D721Med (cell line): Measurements from ENCODE around the gene PTPN11.

ENCODE experiments used
- DNase-seq: peaks from one replicate; pipeline ENCODE4 v3.0.0; 2011; ENCODE audit warnings: low spot score; ENCODE audit not compliant: insufficient read length
- FAIRE-seq: peaks from 2 replicates; lab custom pipeline; 2011; peaks lifted over from hg19 to GRCh38; lab: Jason Lieb, UNC
- TF ChIP-seq, protein P1 (sequence below): IDR thresholded peaks from 2 replicates; pipeline ENCODE4 v1.5.1; 2012; ENCODE audit warnings: mild to moderate bottlenecking, control low read depth; ENCODE audit not compliant: insufficient read depth; ENCODE audit errors: missing control alignments

PTPN11 gene

GRCh38 chr12:112535637-112536366, 117.1 kb downstream of the PTPN11 start:
- TF ChIP-seq, protein P1, sequence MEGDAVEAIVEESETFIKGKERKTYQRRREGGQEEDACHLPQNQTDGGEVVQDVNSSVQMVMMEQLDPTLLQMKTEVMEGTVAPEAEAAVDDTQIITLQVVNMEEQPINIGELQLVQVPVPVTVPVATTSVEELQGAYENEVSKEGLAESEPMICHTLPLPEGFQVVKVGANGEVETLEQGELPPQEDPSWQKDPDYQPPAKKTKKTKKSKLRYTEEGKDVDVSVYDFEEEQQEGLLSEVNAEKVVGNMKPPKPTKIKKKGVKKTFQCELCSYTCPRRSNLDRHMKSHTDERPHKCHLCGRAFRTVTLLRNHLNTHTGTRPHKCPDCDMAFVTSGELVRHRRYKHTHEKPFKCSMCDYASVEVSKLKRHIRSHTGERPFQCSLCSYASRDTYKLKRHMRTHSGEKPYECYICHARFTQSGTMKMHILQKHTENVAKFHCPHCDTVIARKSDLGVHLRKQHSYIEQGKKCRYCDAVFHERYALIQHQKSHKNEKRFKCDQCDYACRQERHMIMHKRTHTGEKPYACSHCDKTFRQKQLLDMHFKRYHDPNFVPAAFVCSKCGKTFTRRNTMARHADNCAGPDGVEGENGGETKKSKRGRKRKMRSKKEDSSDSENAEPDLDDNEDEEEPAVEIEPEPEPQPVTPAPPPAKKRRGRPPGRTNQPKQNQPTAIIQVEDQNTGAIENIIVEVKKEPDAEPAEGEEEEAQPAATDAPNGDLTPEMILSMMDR, result no peak
- no peak for FAIRE-seq
- no peak for DNase-seq

- FAIRE-seq (no peak), DNase-seq (no peak)
- TF ChIP-seq, protein P1, result no peak
Observed at GRCh38 chr12:112536367-112536730, 117.6 kb downstream of the PTPN11 start.

DNA sequence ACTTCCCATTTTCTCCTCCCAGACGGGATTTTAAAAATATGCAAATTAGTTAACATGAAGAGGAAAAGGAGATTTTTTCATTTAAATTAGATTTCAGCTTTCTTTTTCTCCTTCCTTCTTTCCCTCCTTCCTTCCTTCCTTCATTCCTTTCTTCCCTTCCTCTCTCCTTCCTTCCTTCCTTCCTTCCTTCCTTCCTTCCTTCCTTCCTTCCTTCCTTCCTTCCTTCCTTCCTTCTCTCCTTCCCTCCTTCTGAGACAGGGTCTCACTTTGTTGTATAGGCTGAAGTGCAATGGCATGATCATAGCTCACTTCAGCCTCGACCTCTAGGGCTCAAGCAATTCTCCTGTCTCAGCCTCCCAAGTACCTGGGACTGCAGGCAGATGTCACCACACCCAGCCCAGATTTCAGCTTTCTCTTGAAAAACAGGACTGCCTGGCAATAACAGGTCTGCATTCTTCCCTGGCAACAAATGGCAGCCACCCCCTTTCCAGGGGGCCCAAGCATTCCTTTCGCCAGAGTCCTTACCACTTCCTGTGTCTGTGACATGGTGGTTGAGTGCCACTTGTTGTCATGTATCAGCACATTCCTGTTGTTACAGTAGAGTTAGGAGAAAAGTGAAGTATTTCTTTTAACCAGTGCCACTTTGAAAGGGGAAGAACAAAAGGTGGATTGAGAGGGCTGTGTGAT, 119.1 kb downstream of the PTPN11 start:
- DNase-seq (no peak), FAIRE-seq (no peak)
- TF ChIP-seq, protein P1, result no peak

- FAIRE-seq (no peak), DNase-seq (no peak)
- TF ChIP-seq, protein P1, result no peak
Observed at GRCh38 chr12:112538740-112539139, 120.0 kb downstream of the PTPN11 start.

- DNase-seq, result no peak
- FAIRE-seq, result no peak
- TF ChIP-seq, protein P1, result no peak
Observed at GRCh38 chr12:112539221-112539620, 120.5 kb downstream of the PTPN11 start.

DNA sequence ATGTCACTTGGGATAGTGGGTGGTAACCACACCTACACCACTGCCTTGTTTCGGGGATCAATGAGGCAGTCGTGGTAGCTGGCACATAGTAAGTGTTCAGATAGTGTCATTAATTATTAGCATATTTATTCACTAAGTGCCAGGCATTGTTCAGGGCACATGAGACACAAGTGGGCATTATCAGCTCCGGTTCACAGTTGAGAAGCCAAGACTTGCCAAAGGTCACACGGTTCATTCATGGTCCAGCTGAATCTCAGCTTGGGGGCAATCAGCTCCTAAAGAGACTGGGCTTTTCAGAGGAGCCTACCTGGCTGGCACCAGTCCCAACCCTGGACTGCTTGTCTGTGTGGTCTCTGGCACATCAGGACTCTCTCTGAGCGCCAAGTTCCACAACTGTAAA, 121.3 kb downstream of the PTPN11 start:
- DNase-seq, result no peak
- TF ChIP-seq, protein P1, result no peak
- no peak for FAIRE-seq

GRCh38 chr12:112543751-112544150, 125.0 kb downstream of the PTPN11 start:
- FAIRE-seq, result no peak
- no peak for DNase-seq
- TF ChIP-seq, protein P1, result no peak
